PFSK-1 (cell line): Measurements from ENCODE around the gene SERINC4.

Experiments
- POLR2AphosphoS5 ChIP-seq: IDR thresholded peaks from 2 replicates; pipeline ENCODE4 v1.6.1; 2012; ENCODE audit warnings: low read depth, mild to moderate bottlenecking, control low read depth, low read length, moderate library complexity
- SIN3A ChIP-seq: IDR thresholded peaks from 2 replicates; pipeline ENCODE4 v1.6.1; 2012; ENCODE audit warnings: mild to moderate bottlenecking, low read length, moderate library complexity, borderline replicate concordance; ENCODE audit not compliant: insufficient read depth
- TAF1 ChIP-seq: IDR thresholded peaks from 2 replicates; pipeline ENCODE4 v1.6.1; 2012; ENCODE audit warnings: low read length, control low read depth, borderline replicate concordance; ENCODE audit not compliant: insufficient read depth
- TF ChIP-seq, protein P1 (sequence below), 2 experiments: IDR thresholded peaks; 2 replicates each; pipeline versions ENCODE4 v1.6.1 to v1.8.0; 2011 to 2012; ENCODE audit warnings: low read depth in 2 of 2, low read length in 2 of 2, control low read depth in 1 of 2, inconsistent platforms in 1 of 2, mild to moderate bottlenecking in 1 of 2, moderate library complexity in 1 of 2; ENCODE audit not compliant: insufficient read depth in 1 of 2

DNA sequence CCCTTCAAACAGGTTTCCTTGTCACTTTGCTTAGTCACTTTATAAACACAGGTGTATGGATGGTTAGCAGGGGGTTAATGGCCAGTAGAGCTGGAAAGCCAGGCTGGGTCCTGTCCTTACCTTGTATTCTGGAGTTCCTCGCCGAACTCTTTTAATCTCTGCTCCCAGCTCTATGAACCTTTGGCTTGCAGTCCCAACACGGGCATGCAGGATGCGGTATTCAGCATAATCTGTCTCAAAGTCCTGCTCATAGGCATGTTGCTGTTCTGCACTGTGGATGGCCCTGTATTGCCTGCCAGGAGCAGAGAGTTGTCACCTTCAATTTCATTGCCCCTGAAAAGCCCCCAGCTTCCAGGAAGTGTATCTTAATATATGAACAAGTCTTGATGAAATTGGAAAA is 26.0 kb downstream of the SERINC4 start:
- TF ChIP-seq POLR2AphosphoS5 (0 out of 2 replicates have a peak, but pooled peaks have one; percentile 23), SIN3A (no peak), TAF1 (no peak)
- TF ChIP-seq, protein P1, sequence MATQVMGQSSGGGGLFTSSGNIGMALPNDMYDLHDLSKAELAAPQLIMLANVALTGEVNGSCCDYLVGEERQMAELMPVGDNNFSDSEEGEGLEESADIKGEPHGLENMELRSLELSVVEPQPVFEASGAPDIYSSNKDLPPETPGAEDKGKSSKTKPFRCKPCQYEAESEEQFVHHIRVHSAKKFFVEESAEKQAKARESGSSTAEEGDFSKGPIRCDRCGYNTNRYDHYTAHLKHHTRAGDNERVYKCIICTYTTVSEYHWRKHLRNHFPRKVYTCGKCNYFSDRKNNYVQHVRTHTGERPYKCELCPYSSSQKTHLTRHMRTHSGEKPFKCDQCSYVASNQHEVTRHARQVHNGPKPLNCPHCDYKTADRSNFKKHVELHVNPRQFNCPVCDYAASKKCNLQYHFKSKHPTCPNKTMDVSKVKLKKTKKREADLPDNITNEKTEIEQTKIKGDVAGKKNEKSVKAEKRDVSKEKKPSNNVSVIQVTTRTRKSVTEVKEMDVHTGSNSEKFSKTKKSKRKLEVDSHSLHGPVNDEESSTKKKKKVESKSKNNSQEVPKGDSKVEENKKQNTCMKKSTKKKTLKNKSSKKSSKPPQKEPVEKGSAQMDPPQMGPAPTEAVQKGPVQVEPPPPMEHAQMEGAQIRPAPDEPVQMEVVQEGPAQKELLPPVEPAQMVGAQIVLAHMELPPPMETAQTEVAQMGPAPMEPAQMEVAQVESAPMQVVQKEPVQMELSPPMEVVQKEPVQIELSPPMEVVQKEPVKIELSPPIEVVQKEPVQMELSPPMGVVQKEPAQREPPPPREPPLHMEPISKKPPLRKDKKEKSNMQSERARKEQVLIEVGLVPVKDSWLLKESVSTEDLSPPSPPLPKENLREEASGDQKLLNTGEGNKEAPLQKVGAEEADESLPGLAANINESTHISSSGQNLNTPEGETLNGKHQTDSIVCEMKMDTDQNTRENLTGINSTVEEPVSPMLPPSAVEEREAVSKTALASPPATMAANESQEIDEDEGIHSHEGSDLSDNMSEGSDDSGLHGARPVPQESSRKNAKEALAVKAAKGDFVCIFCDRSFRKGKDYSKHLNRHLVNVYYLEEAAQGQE (IDR thresholded peaks at IDR 0.05; ENCODE audit: insufficient read depth in 1 of 2, low read depth in 2 of 2, low read length in 2 of 2): no peak
